B cell (primary cell): Measurements from ENCODE around the gene DESI2. TPM values are rescaled to one million over a fixed set of nuclear protein-coding genes. Genes with fewer than 3 reads are reported as not detected.

Source experiments
- ATAC-seq: fragments of 200-7000 bp; cut with Tn5 transposase; one replicate; pipeline ENCODE4 v1.10.0; 2021; ENCODE audit warnings: low read depth, mild to moderate bottlenecking, moderate number of reproducible peaks, moderate library complexity
- CTCF ChIA-PET: fragments of 350-600 bp; sonication (Branson Sonifier 250); formaldehyde crosslinking; loops from one replicate; lab custom pipeline; 2021; ENCODE audit warnings: antibody characterized with exemption, inconsistent platforms; lab: Charles Lee
- POLR2A ChIA-PET: fragments of 350-600 bp; sonication (Branson Sonifier 250); formaldehyde crosslinking; loops from one replicate; lab custom pipeline; 2021; ENCODE audit warnings: antibody characterized with exemption; lab: Charles Lee
- DNase-seq: peaks from one replicate; pipeline ENCODE4 v3.0.0; 2013
- H2AFZ ChIP-seq: 2 replicates; pipeline ENCODE4 v1.6.1; 2012; ENCODE audit warnings: mild to moderate bottlenecking, low read depth, low read length; ENCODE audit not compliant: insufficient read depth, poor library complexity, severe bottlenecking
- H3K27ac ChIP-seq, 2 donors: 1 replicate in 1 of 2; 2 replicates in 1 of 2; pipeline ENCODE4 v1.5.1; 2012 to 2013; ENCODE audit warnings: low read length in 2 of 2, mild to moderate bottlenecking in 2 of 2, moderate library complexity in 1 of 2
- H3K27me3 ChIP-seq, 4 experiments: fragments of 200-600 bp in 1 of 4; sonication (generic) in 1 of 4; replicated peaks in 1 of 4; 1 replicate in 2 of 4; 2 replicates in 2 of 4; pipeline versions ENCODE4 v1.6.1 to v1.7.0; 2013 to 2016; ENCODE audit warnings: low read length in 3 of 4, mild to moderate bottlenecking in 2 of 4, mixed read lengths in 1 of 4, moderate library complexity in 1 of 4; ENCODE audit not compliant: insufficient read depth in 4 of 4, control insufficient read depth in 3 of 4; ENCODE audit errors: control extremely low read depth in 1 of 4
- H3K36me3 ChIP-seq, 2 experiments: replicated peaks in 1 of 2; 1 replicate in 1 of 2; 2 replicates in 1 of 2; pipeline versions ENCODE4 v1.6.1 to v1.7.1; 2013; ENCODE audit warnings: low read length in 1 of 2; ENCODE audit not compliant: insufficient read depth in 2 of 2, control insufficient read depth in 1 of 2; ENCODE audit errors: control extremely low read depth in 1 of 2, extremely low read depth in 1 of 2
- H3K4me1 ChIP-seq, 2 donors: fragments of 200-600 bp in 1 of 2; sonication (generic) in 1 of 2; 1 replicate in 1 of 2; 2 replicates in 1 of 2; pipeline versions ENCODE4 v1.5.1 to v1.6.1; 2013 to 2017; ENCODE audit warnings: low read length in 2 of 2; ENCODE audit not compliant: control insufficient read depth in 2 of 2, insufficient read depth in 2 of 2
- H3K4me2 ChIP-seq: replicated peaks from 2 replicates; pipeline ENCODE3; 2012; ENCODE audit warnings: mild to moderate bottlenecking, low read depth, low read length; ENCODE audit not compliant: poor library complexity, severe bottlenecking
- H3K4me3 ChIP-seq, 5 experiments: fragments of 200-600 bp in 1 of 5; sonication (generic) in 1 of 5; 1 replicate in 3 of 5; 2 replicates in 2 of 5; pipeline versions ENCODE4 v1.5.1 to v1.7.0; 2011 to 2016; ENCODE audit warnings: low read length in 4 of 5, mild to moderate bottlenecking in 4 of 5, low read depth in 2 of 5, control low read depth in 1 of 5, moderate library complexity in 1 of 5; ENCODE audit not compliant: insufficient read depth in 1 of 5; ENCODE audit errors: control extremely low read depth in 1 of 5, extremely low read depth in 1 of 5
- H3K79me2 ChIP-seq: fragments of 200-600 bp; sonication (generic); one replicate; pipeline ENCODE4 v1.6.0; 2016; ENCODE audit warnings: low read length; ENCODE audit not compliant: control insufficient read depth, insufficient read depth
- H3K9ac ChIP-seq: fragments of 200-600 bp; sonication (generic); 2 replicates; pipeline ENCODE4 v1.6.1; 2017; ENCODE audit warnings: mild to moderate bottlenecking, low read length, moderate library complexity
- H3K9me3 ChIP-seq, 3 donors: one replicate each; pipeline versions ENCODE4 v1.6.1 to v1.7.1; 2013; ENCODE audit warnings: low read length in 2 of 3; ENCODE audit not compliant: control insufficient read depth in 2 of 3, insufficient read depth in 1 of 3; ENCODE audit errors: control extremely low read depth in 1 of 3
- H4K20me1 ChIP-seq: 2 replicates; pipeline ENCODE4 v1.6.0; 2012; ENCODE audit warnings: mild to moderate bottlenecking, low read length; ENCODE audit not compliant: insufficient read depth, control insufficient read depth, poor library complexity, severe bottlenecking
- H3K27ac Mint-ChIP-seq: one replicate; pipeline ENCODE4 v1.8.0; 2021; ENCODE audit warnings: mixed read lengths
- H3K27me3 Mint-ChIP-seq: one replicate; pipeline ENCODE4 v1.8.0; 2021; ENCODE audit warnings: mixed read lengths
- H3K4me1 Mint-ChIP-seq: one replicate; pipeline ENCODE4 v1.8.0; 2021; ENCODE audit warnings: mixed read lengths
- H3K4me3 Mint-ChIP-seq: one replicate; pipeline ENCODE4 v1.8.0; 2021; ENCODE audit warnings: mixed read lengths
- H3K9me3 Mint-ChIP-seq: one replicate; pipeline ENCODE4 v1.8.0; 2022; ENCODE audit warnings: mixed read lengths; ENCODE audit not compliant: insufficient read depth
- EZH2 ChIP-seq: IDR thresholded peaks from 2 replicates; pipeline ENCODE4 v1.6.1; 2012; ENCODE audit warnings: borderline replicate concordance, low read depth, mild to moderate bottlenecking, moderate library complexity, low read length; ENCODE audit not compliant: insufficient read depth, poor library complexity, severe bottlenecking
- WGBS: methylation state at CpG from one replicate; pipeline ENCODE4 v1.1.5; 2013; ENCODE audit warnings: missing lambda C conversion rate; ENCODE audit not compliant: insufficient coverage; 5-methylcytosine and 5-hydroxymethylcytosine counted together
- intact Hi-C: fragments of 100-400 bp; cut with micrococcal nuclease; formaldehyde crosslinking; loops from one replicate; pipeline ENCODE4 v1.10.0; 2022
- polyA plus RNA-seq: library from polyadenylated mRNA; depleted of rRNA; stranded (reverse); fragments of >200 nt; gene quantifications from 2 replicates; pipeline ENCODE4 v1.2.3, GENCODE V29; 2012
- total RNA-seq, 2 donors: library from RNA; stranded (reverse); fragments of 120-200 nt in 1 of 2; gene quantifications; 1 replicate in 1 of 2; 2 replicates in 1 of 2; pipeline versions ENCODE4 v1.2.3 to v1.2.4, GENCODE V29; 2013 to 2022
- TF ChIP-seq, protein P1 (sequence below): fragments of 200-600 bp; IDR thresholded peaks from one replicate; pipeline ENCODE4 v1.8.0; 2022; ENCODE audit warnings: antibody characterized with exemption, mild to moderate bottlenecking

The DESI2 gene
- total and polyA plus RNA-seq, 2 donors (not counting 1 experiment from before 2014, with no cell fraction given): 9.3 to 25.2 TPM

GRCh38 chr1:244730934-244731434 is 78.1 kb downstream of the DESI2 start:
- Histone ChIP-seq H3K79me2 (no peaks in the 10 kb centered on the region), H3K4me2 (peak overlapping the region; percentile 92), H3K36me3 (no peaks in the 10 kb centered on the region), H3K4me1 (peaks cover 21 to 36% of the 10 kb centered on the region in 2 donors), H3K9ac (peak overlapping the region; percentile 76), H4K20me1 (no peaks in the 10 kb centered on the region), H3K27me3 (no peaks in the 10 kb centered on the region), H2AFZ (peak overlapping the region; percentile 96), H3K4me3 (peak overlapping the region in 3 of 5 experiments; percentile 66 to 84 (median 67)), H3K27ac (no peak overlapping the region), H3K9me3 (peaks cover 0 to 22% (median 9%) of the 10 kb centered on the region in 3 donors)
- H3K4me3 Mint-ChIP-seq: peak overlapping the region; percentile 80
- intact Hi-C loops: loop anchor here (1.0 kb wide), 1 partner anchor 78 kb away; the partner anchor contains the start of gene DESI2
- ChIA-PET CTCF (interaction anchor here (1.1 to 1.3 kb wide), 2 partner anchors 78 to 133 kb away, joined by 3 to 4 read pairs; no protein-coding TSS in a partner anchor), POLR2A (interaction anchor here (0.6 to 1.3 kb wide), 3 partner anchors 97 to 241 kb away, joined by 5 to 8 read pairs (median 6); partner anchors contain the start of gene HNRNPU)
- peak overlapping the region; percentile 77 for H3K27ac Mint-ChIP-seq
- peaks cover 3% of the 10 kb centered on the region for H3K9me3 Mint-ChIP-seq
- ATAC-seq (no peak), DNase-seq (no peak)
- TF ChIP-seq, protein P1, sequence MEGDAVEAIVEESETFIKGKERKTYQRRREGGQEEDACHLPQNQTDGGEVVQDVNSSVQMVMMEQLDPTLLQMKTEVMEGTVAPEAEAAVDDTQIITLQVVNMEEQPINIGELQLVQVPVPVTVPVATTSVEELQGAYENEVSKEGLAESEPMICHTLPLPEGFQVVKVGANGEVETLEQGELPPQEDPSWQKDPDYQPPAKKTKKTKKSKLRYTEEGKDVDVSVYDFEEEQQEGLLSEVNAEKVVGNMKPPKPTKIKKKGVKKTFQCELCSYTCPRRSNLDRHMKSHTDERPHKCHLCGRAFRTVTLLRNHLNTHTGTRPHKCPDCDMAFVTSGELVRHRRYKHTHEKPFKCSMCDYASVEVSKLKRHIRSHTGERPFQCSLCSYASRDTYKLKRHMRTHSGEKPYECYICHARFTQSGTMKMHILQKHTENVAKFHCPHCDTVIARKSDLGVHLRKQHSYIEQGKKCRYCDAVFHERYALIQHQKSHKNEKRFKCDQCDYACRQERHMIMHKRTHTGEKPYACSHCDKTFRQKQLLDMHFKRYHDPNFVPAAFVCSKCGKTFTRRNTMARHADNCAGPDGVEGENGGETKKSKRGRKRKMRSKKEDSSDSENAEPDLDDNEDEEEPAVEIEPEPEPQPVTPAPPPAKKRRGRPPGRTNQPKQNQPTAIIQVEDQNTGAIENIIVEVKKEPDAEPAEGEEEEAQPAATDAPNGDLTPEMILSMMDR: no peak
- TF ChIP-seq EZH2: no peak
- no peaks in the 10 kb centered on the region for H3K27me3 Mint-ChIP-seq
- 56% methylated on average over 28 of the region's 28 CpGs for WGBS
- peaks cover 30% of the 10 kb centered on the region for H3K4me1 Mint-ChIP-seq

DNA sequence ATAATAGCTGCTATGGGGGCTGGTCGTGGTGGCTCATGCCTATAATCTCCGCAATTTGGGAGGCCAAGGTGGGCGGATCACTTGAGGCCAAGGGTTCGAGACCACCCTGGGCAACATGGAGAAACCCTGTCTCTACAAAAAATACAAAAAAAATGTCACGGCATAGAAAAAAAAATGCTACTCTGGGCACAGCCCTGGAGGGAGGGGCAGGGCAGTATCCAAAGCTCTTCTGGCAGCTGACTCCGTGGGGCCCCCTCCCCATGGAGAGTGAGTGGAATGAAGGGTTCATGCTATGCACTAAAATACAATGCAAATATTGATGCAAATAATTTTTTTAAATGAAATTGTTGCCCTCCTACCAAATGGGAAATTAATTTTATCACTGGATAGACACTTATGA is 78.7 kb downstream of the DESI2 start:
- TF ChIP-seq EZH2: no peak
- TF ChIP-seq, protein P1: no peak
- Histone ChIP-seq H2AFZ (no peak overlapping the region), H3K4me1 (peaks cover 21 to 36% of the 10 kb centered on the region in 2 donors), H3K4me2 (no peak overlapping the region), H3K27me3 (no peaks in the 10 kb centered on the region), H3K4me3 (no peak overlapping the region), H4K20me1 (no peaks in the 10 kb centered on the region), H3K9ac (no peak overlapping the region), H3K36me3 (no peaks in the 10 kb centered on the region), H3K27ac (no peak overlapping the region), H3K79me2 (no peaks in the 10 kb centered on the region), H3K9me3 (peaks cover 0 to 25% (median 9%) of the 10 kb centered on the region in 3 donors)
- intact Hi-C loops: no loop called here
- ATAC-seq (no peak), DNase-seq (no peak)
- WGBS: 100% methylated on average over 2 of the region's 6 CpGs
- H3K9me3 Mint-ChIP-seq: peaks cover 3% of the 10 kb centered on the region
- H3K27ac Mint-ChIP-seq: no peak overlapping the region
- H3K4me1 Mint-ChIP-seq: peaks cover 32% of the 10 kb centered on the region
- H3K27me3 Mint-ChIP-seq: no peaks in the 10 kb centered on the region
- peak overlapping the region; percentile 53 for H3K4me3 Mint-ChIP-seq
- ChIA-PET CTCF (no interaction called here), POLR2A (no interaction called here)
